GM19438 (cell line): ENCODE measurements around the gene GJC2.
"Not testable (repeated sequence)": the region's sequence is repeated elsewhere in the genome, so short reads cannot be mapped to it uniquely, and the experiment has no call there.

Experiments used
- ATAC-seq: cut with Tn5 transposase; IDR thresholded peaks from one replicate; pipeline ENCODE4 v1.9.1; 2021; ENCODE audit warnings: low read depth; ENCODE audit not compliant: unreplicated experiment

GJC2 gene

DNA sequence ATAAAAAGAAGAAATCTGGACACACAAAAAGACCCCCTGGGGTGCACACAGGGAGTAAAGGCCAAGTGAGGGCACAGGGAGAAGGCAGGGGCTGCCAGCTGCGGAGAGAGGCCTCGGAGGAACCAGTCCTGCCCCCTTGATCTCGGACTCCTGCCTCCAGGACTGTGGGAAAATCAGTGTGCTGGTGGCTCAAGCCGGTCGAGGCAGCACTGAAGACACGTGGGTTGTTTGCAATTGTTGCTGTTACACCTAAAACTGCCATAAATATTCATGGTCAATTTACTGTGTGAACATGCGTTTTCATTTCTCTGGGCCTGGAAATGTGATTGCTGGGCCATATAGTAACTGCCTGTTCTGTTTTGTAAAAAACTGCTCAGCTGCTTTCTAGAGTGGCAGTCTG, 34.4 kb downstream of the GJC2 start:
- no peak for ATAC-seq

DNA sequence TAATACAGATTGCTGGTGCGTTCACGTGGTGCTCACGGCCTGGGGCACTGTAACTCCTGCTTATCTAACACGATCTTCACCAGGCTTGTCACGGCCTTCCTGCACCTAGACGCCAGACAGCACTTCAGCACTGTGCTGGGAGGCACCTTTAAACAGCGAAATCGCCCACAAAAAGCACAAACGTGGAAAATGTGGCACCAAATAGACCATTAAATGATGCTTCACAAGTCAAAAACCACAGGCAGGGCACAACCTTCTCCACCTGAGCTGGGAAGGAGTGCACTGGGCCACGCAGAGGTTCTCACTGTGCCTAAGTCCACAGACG, 35.9 kb downstream of the GJC2 start:
- no peak for ATAC-seq

DNA sequence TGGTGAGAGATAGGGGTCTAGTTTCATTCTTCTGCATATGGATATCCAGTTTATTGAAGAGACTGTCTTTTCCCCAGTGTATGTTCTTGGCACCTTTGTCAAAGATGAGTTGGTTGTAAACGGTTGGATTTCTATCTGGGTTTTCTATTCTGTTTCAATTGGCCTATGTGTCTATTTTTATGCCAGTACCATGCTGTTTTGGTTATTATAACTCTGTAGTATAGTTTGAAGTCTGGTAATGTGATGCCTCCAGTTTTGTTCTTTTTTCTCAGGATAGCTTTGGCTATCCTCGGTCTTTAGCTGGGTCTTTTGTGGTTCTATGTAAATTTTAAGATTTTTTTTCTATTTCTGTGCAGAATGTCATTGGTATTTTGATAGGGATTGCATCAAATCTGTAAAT, 38.5 kb downstream of the GJC2 start:
- not testable (repeated sequence) for ATAC-seq

- no peak for ATAC-seq
Observed at GRCh38 chr1:228190182-228190581, 40.5 kb downstream of the GJC2 start.

- ATAC-seq, result no peak
Observed at GRCh38 chr1:228190778-228191177, 41.0 kb downstream of the GJC2 start.

GRCh38 chr1:228194436-228194835, 44.7 kb downstream of the GJC2 start:
- ATAC-seq, result no peak

GRCh38 chr1:228194921-228195812, 45.4 kb downstream of the GJC2 start:
- ATAC-seq, result no peak

DNA sequence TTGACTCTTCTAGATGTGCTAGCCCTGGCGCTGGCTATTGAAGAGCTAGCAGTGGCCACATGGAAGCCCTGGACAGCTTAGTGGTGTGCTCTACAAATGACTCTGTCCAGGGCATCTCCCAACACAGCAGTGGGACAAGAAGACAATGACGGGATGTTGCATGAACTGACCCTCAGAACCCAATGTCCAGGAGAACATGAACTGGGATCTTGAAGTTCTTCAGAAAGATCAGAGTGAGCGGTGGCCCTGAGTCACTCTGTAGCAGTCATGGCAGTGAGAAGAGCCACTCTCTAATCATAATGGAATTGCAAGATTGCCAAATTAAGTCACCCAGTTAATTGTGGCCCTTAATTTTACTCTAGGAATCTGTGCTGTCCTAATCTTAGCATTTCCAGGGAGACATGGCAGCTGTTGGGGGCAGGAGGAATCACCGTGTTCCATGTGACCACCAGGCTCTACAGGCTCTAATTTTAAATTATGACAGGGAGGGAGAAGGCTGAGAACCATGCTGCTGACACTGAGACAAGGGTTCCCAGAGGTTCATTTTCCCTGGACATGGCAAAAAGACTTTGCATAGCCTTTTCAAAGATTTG, 47.9 kb downstream of the GJC2 start:
- ATAC-seq, result no peak

DNA sequence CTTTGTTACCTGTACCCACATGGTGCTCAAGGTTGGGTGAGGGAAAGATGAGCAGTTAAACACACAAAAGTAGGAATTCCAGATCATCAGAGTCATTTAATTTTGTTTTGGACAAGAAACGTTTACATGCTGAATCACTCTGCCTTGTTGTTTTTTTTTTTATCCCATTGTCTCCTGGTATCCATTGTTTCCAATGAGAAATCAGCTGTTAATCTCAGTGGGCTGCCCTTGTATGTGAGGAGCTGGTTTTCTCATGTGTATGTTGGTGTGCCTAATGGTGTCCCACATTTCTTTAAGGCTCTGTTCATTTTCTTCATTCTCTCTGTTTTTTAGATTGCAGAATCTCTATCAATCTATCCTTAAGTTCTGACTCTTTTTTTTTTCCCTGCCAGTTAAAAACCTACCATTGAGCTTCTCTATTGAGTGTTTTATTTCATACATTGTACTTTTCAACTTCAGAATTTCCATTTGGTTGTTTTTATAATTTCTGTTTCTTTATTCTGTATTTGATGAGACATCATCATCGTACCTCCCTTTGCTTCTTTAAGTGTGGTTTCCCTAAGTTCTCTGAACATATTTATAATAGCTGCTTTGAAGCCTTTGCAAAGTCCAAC, 49.4 kb downstream of the GJC2 start:
- ATAC-seq, result no peak

DNA sequence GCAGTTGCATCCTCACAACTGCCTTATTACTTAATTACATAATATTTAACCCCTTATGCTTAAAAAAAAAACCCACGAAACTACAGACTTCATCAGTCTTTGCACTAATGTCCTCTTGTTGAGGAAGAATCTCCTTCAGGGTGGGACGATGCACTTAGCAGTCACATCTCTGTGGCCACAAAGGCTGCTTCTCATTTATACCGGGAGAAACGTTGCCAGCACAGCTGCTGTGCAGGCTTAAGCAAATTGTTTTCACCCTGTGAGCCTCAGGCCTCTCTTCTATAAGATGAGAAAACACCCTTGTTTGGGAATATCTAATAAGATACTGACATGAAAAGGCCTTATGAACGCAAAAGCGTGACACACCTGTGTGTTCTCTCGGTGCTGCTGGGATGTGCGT, 55.2 kb downstream of the GJC2 start:
- ATAC-seq, result no peak

- no peak for ATAC-seq
Observed at GRCh38 chr1:228205526-228206436, 56.1 kb downstream of the GJC2 start.

- ATAC-seq, result no peak
Observed at GRCh38 chr1:228206582-228207351, 57.0 kb downstream of the GJC2 start.

DNA sequence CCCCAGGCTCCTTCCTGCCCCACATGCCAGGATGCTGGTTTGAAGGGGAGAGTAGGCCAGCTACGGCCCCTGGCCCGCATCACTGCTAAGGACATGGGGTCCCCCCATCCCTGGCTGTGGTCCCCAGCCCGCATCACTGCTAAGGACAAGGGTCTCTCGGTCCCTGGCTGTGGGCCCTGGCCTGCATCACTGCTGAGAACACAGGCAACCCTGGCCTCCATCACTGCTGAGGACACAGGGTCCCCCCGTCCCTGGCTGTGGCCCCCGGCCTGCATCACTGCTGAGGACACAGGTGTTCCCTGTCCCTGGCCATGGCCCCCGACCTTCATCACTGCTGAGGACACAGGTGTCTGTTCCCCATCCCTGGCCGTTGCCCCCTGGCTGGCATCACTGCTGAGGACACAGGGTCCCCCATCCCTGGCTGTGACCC, 57.7 kb downstream of the GJC2 start:
- no peak for ATAC-seq

DNA sequence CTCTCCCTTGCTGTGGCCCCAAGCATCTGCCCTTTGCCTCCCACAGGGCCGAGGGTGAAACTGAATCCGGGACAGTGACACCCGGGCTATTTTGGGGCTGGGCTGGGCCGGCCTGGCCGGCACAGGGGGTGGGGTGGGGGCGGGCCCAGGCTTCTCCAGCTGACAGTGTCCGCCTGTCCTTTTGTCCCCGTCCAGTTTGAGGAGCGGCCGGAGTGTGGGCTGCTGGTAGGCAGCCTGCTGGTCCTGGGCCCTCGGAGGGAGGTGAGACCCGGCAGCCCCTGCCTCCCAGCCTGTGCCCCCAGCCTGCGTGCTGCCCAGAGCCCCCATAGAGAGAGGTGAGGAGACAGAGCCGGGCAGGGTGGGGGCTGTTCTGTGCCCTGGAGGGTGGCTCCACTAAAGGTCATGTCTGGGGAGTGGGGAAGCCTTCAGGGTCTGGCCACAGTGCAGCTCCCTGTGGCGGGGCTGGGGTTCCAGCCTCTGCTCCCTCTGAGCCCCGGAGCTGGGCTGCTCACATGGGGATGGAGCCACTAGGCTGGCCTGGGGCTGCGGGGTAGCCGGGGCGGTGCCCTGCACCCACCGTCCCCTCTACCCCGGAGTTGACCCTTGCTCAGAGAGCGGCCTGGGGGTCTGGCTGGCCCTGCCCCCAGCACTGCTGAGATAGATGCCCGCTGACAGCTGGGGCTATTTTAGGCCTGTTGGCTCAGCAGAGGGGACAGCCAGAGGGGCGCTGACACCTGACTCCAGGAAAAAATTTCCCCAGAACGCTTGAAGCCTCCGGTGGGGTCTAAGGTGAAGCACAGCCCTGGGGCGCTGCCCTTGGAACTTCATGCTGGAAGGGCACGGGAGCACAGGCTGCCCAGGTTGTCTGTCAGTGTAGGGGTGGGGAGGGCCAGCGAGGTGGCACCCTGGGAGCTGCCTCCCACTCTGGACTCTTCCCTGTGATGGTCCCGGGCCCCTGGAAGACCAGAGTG, 58.4 kb downstream of the GJC2 start, which contains the start of gene OBSCN:
OBSCN (plus strand) TSS at position 194 of the 971 bp plus-strand sequence. CDS start 3,740 bp downstream, outside the sequence.
- ATAC-seq, result no peak

DNA sequence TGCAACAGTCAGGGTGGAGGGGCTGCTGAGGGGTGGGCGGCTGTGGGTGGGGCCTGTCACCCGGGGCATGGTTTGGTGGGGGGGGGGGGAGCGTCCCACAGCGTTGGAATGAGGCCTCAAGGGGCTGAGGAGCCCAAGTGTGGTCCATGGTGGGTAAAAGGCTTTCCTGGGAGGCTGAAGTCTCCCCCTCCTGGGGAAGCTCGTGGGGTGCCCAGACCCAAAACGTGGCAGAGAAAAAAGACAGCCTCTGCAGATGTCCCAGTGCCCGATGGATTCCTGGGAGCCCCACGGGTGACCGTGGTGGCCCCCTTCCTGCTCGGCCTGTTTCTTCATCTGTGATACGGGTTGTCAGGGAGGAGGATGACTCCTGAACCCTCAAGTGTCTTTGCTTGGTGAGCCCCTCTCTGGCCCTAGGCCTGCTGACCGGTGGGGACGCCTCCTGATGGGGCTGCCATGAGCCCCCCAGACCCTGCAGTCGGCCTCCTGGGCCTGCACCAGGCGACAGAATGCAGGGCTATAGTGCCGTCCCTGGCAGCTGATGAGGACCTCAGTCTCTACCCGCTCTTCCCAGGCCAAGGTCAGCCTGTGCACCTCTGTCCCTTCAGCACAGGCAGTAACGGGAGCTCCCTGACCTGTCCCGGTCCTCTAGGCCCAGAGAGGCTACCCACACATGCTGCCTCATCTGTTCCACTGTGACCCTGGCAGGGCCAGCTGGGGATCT, 59.3 kb downstream of the GJC2 start:
- no peak for ATAC-seq
